Measurements from ENCODE around the gene DKK3. TPM values are rescaled to one million over a fixed set of nuclear protein-coding genes. Genes with fewer than 3 reads are reported as not detected.

DKK3 gene
- polyA plus RNA-seq, 2 of the 4 experiments (the other 2 are of a cell fraction): 18.4 to 20.8 TPM

- no peak overlapping the region for H3K4me3 ChIP-seq
- ChIA-PET CTCF (interaction anchor here (0.6 to 10.9 kb wide), 4 partner anchors 9 to 299 kb away, joined by 3 to 98 read pairs (median 7); no protein-coding TSS in a partner anchor), POLR2A (no interaction called here)
- TF ChIP-seq ELK1 (IDR thresholded peaks at IDR 0.05; ENCODE audit: low read depth, low read length): no peak
- no peak for TF ChIP-seq JUN (IDR thresholded peaks at IDR 0.05)
- no peak for TF ChIP-seq BHLHE40 (IDR thresholded peaks at IDR 0.05; ENCODE audit: low read depth, low read length)
- no peak for TF ChIP-seq ZNF302 (CRISPR knock-in tag; IDR thresholded peaks at IDR 0.05)
- no peak for TF ChIP-seq POLR2AphosphoS2 (conservative IDR thresholded peaks at IDR 0.05; ENCODE audit: low read length)
- TF ChIP-seq HOXB13 (CRISPR knock-in tag; IDR thresholded peaks at IDR 0.05; ENCODE audit: low read depth): no peak
- TF ChIP-seq NR3C1 (IDR thresholded peaks at IDR 0.05): no peak
- TF ChIP-seq CTCF (IDR thresholded peaks at IDR 0.05): no peak
- TF ChIP-seq ATOH8 (CRISPR knock-in tag; IDR thresholded peaks at IDR 0.05; ENCODE audit: low read depth): no peak
- TF ChIP-seq RAD21 (conservative IDR thresholded peaks at IDR 0.05 in 1 of 2, IDR thresholded peaks at IDR 0.05 in 1 of 2): no peak
- no peak for TF ChIP-seq RNF2 (IDR thresholded peaks at IDR 0.05; ENCODE audit: borderline replicate concordance, low read depth)
- TF ChIP-seq EP300 (IDR thresholded peaks at IDR 0.05): no peak
- no peak for TF ChIP-seq RCOR1 (IDR thresholded peaks at IDR 0.05; ENCODE audit: low read depth, low read length)
- no peak for TF ChIP-seq JUNB (IDR thresholded peaks at IDR 0.05)
- no peak for TF ChIP-seq MAX (IDR thresholded peaks at IDR 0.05)
- TF ChIP-seq ZSCAN20 (CRISPR knock-in tag; IDR thresholded peaks at IDR 0.05): no peak
- TF ChIP-seq CBX8 (IDR thresholded peaks at IDR 0.05): no peak
- TF ChIP-seq GATA3 (IDR thresholded peaks at IDR 0.05; ENCODE audit: borderline replicate concordance): no peak
- DNase-seq (ENCODE audit: low read depth in 1 of 2, low spot score in 1 of 2): no peak
- ATAC-seq: peak; percentile 12 to 30; a peak in 3 of 6 replicates
- WGBS (ENCODE audit: missing lambda C conversion rate): 85% methylated on average over 5 of the region's 5 CpGs
- FAIRE-seq: no peak
- H3K4me1 ChIP-seq: peaks cover 62% of the 10 kb centered on the region
- peak overlapping the region; percentile 37; the same call in 2 of the 3 replicates for H3K4me2 ChIP-seq
- H3K27ac ChIP-seq: peak overlapping the region; percentile 26 to 93; a peak in 4 of 6 replicates
- H3K9me3 ChIP-seq: no peaks in the 10 kb centered on the region
Measured at GRCh38 chr11:11983427-11983826, 25.0 kb downstream of the DKK3 start.

- peak overlapping the region; percentile 26 to 93; a peak in 4 of 6 replicates for H3K27ac ChIP-seq
- no peaks in the 10 kb centered on the region for H3K9me3 ChIP-seq
- no peak for TF ChIP-seq FOSL2 (IDR thresholded peaks at IDR 0.05)
- TF ChIP-seq FOSL2 (CRISPR knock-in tag; IDR thresholded peaks at IDR 0.05): 0 out of 2 replicates have a peak, but pooled peaks have one; percentile 10
- TF ChIP-seq CEBPB (IDR thresholded peaks at IDR 0.05): no peak
- TF ChIP-seq RNF2 (IDR thresholded peaks at IDR 0.05; ENCODE audit: borderline replicate concordance, low read depth): no peak
- TF ChIP-seq EHMT2 (IDR thresholded peaks at IDR 0.05; ENCODE audit: low read depth): no peak
- TF ChIP-seq ZSCAN20 (CRISPR knock-in tag; IDR thresholded peaks at IDR 0.05): no peak
- DNase-seq (ENCODE audit: low read depth in 1 of 2, low spot score in 1 of 2): no peak
- CTCF ChIA-PET: interaction anchor here (0.6 to 10.9 kb wide), 4 partner anchors 9 to 300 kb away, joined by 3 to 98 read pairs (median 7); no protein-coding TSS in a partner anchor
- no peak for FAIRE-seq
- no peak overlapping the region for H3K4me3 ChIP-seq
- POLR2A ChIA-PET: no interaction called here
- peak in 1 of 2 experiments; percentile 16; a peak in 2 of 6 replicates for ATAC-seq
- peak overlapping the region; percentile 37; the same call in 2 of the 3 replicates for H3K4me2 ChIP-seq
- peaks cover 60% of the 10 kb centered on the region for H3K4me1 ChIP-seq
- 53% methylated on average over 2 of the region's 2 CpGs for WGBS (ENCODE audit: missing lambda C conversion rate)
Measured at GRCh38 chr11:11982975-11983374, 25.5 kb downstream of the DKK3 start.

Data from A549 (cell line).